HCT116 (cell line): Measurements from ENCODE around the gene HUWE1. TPM values are rescaled to one million over a fixed set of nuclear protein-coding genes. Genes with fewer than 3 reads are reported as not detected.

Source experiments
- ATAC-seq: fragments of 200-7000 bp; cut with Tn5 transposase; 2 replicates; pipeline ENCODE4 v1.9.1; 2020; ENCODE audit warnings: mild to moderate bottlenecking, moderate library complexity
- BruUV-seq: library from RNA; stranded (reverse); fragments of 400-500 nt; replicated peaks from 2 replicates; lab custom pipeline; 2021; lab: Mats Ljungman, UMichigan
- CTCF ChIA-PET: fragments of 300-600 bp; sonication (Branson Sonifier 250); formaldehyde crosslinking; loops from one replicate; lab custom pipeline; 2021; ENCODE audit warnings: antibody characterized with exemption; lab: Charles Lee
- POLR2A ChIA-PET: fragments of 300-600, 350-600 bp; sonication (Branson Sonifier 250); formaldehyde crosslinking; loops from one replicate; lab custom pipeline; 2021; ENCODE audit warnings: antibody characterized with exemption; lab: Charles Lee
- RAD21 ChIA-PET, 2 experiments: fragments of 300-600 bp; sonication (Branson Sonifier 250); formaldehyde crosslinking; loops; one replicate each; lab custom pipeline; 2023; ENCODE audit warnings: low total read pairs in 2 of 2; ENCODE audit not compliant: uncharacterized antibody in 2 of 2, unreplicated experiment in 2 of 2, low non-redundant PET in 1 of 2; lab: Charles Lee
- DNase-seq: peaks from one replicate; pipeline ENCODE4 v3.0.0-alpha.2; 2010; ENCODE audit warnings: low read depth, low spot score
- H2AFZ ChIP-seq: fragments of 200-600 bp; shearing (Covaris generic), sonication (generic); 2 replicates; pipeline ENCODE4 v1.6.1; 2017; ENCODE audit warnings: low read depth, mixed run types, mixed read lengths, antibody characterized with exemption, low read length; ENCODE audit not compliant: poor library complexity, severe bottlenecking
- H3K27ac ChIP-seq: 2 replicates; pipeline ENCODE4 v1.5.1; 2012; ENCODE audit warnings: low read depth, low read length
- H3K27me3 ChIP-seq: fragments of 200-600 bp; sonication (generic); 2 replicates; pipeline ENCODE4 v1.6.1; 2016; ENCODE audit warnings: mixed run types, low read length, mixed read lengths; ENCODE audit not compliant: insufficient read depth
- H3K36me3 ChIP-seq, 2 experiments: fragments of 200-500 bp in 1 of 2; fragments of 200-600 bp in 1 of 2; sonication (Bioruptor generic) in 1 of 2; sonication (generic) in 1 of 2; 2 replicates each; pipeline versions ENCODE4 v1.5.1 to v1.6.1; 2014 to 2016; ENCODE audit warnings: low read length in 2 of 2, inconsistent platforms in 1 of 2, mixed read lengths in 1 of 2, mixed run types in 1 of 2; ENCODE audit not compliant: insufficient read depth in 2 of 2, control insufficient read depth in 1 of 2
- H3K4me1 ChIP-seq, 2 experiments: fragments of 200-600 bp in 1 of 2; sonication (generic) in 1 of 2; 2 replicates each; pipeline versions ENCODE4 v1.5.1 to v1.6.1; 2012 to 2017; ENCODE audit warnings: low read length in 2 of 2, inconsistent platforms in 1 of 2, mild to moderate bottlenecking in 1 of 2, mixed read lengths in 1 of 2, mixed run types in 1 of 2, moderate library complexity in 1 of 2; ENCODE audit not compliant: insufficient read depth in 2 of 2, control insufficient read depth in 1 of 2
- H3K4me2 ChIP-seq: fragments of 200-600 bp; sonication (generic); 2 replicates; pipeline ENCODE4 v1.6.1; 2017; ENCODE audit warnings: mixed run types, low read length, mixed read lengths
- H3K4me3 ChIP-seq, 2 experiments: fragments of 200-600 bp in 1 of 2; sonication (generic) in 1 of 2; replicated peaks in 1 of 2; 2 replicates each; pipeline ENCODE4 v1.5.1; 2011 to 2016; ENCODE audit warnings: low read length in 2 of 2, control low read depth in 1 of 2, low read depth in 1 of 2, mild to moderate bottlenecking in 1 of 2, mixed read lengths in 1 of 2, mixed run types in 1 of 2
- H3K79me2 ChIP-seq: fragments of 200-600 bp; sonication (generic); 2 replicates; pipeline ENCODE4 v1.6.1; 2017; ENCODE audit warnings: mild to moderate bottlenecking, mixed run types, low read length, moderate library complexity, mixed read lengths; ENCODE audit not compliant: insufficient read depth
- H3K9ac ChIP-seq: fragments of 200-600 bp; sonication (generic); 2 replicates; pipeline ENCODE4 v1.6.1; 2016; ENCODE audit warnings: low read length, mixed read lengths
- H3K9me2 ChIP-seq: fragments of 200-600 bp; sonication (generic), shearing (Covaris generic); 2 replicates; pipeline ENCODE4 v1.6.1; 2017; ENCODE audit warnings: mixed run types, mild to moderate bottlenecking, moderate library complexity; ENCODE audit not compliant: insufficient read depth
- H3K9me3 ChIP-seq, 2 experiments: fragments of 200-500 bp in 1 of 2; fragments of 200-600 bp in 1 of 2; sonication (Bioruptor generic) in 1 of 2; sonication (generic) in 1 of 2; 2 replicates each; pipeline ENCODE4 v1.6.1; 2014 to 2017; ENCODE audit warnings: low read length in 2 of 2, mixed read lengths in 2 of 2, inconsistent platforms in 1 of 2, low read depth in 1 of 2, mild to moderate bottlenecking in 1 of 2, mixed run types in 1 of 2, moderate library complexity in 1 of 2; ENCODE audit not compliant: control insufficient read depth in 1 of 2, insufficient read depth in 1 of 2
- H4K20me1 ChIP-seq: fragments of 200-600 bp; sonication (generic), shearing (Covaris generic); 2 replicates; pipeline ENCODE4 v1.6.1; 2017; ENCODE audit warnings: mixed run types, mild to moderate bottlenecking, moderate library complexity; ENCODE audit not compliant: insufficient read depth
- CBX3 ChIP-seq: IDR thresholded peaks from 2 replicates; pipeline ENCODE4 v1.6.1; 2012; ENCODE audit warnings: low read depth
- CEBPB ChIP-seq: IDR thresholded peaks from 2 replicates; pipeline ENCODE4 v1.6.1; 2012; ENCODE audit warnings: low read depth
- CTCF ChIP-seq, 3 experiments: fragments of 200-600 bp in 1 of 3; sonication (generic) in 1 of 3; IDR thresholded peaks in 2 of 3; conservative IDR thresholded peaks in 1 of 3; 2 replicates each; pipeline ENCODE4 v1.5.1; 2012 to 2017; ENCODE audit warnings: low read depth in 2 of 3, low read length in 2 of 3, antibody characterized with exemption in 1 of 3, borderline replicate concordance in 1 of 3, control low read depth in 1 of 3, mild to moderate bottlenecking in 1 of 3, mixed read lengths in 1 of 3, mixed run types in 1 of 3, moderate library complexity in 1 of 3; ENCODE audit not compliant: insufficient read depth in 1 of 3
- EGR1 ChIP-seq: IDR thresholded peaks from 2 replicates; pipeline ENCODE4 v1.6.1; 2012; ENCODE audit warnings: low read depth
- ELF1 ChIP-seq: IDR thresholded peaks from 2 replicates; pipeline ENCODE4 v1.6.1; 2012; ENCODE audit warnings: low read depth, borderline replicate concordance
- EZH2phosphoT487 ChIP-seq: fragments of 200-600 bp; IDR thresholded peaks from 2 replicates; pipeline ENCODE4 v1.6.1; 2018; ENCODE audit warnings: antibody characterized with exemption, borderline replicate concordance
- FOSL1 ChIP-seq: IDR thresholded peaks from 2 replicates; pipeline ENCODE4 v1.6.1; 2012; ENCODE audit warnings: low read depth
- JUND ChIP-seq: IDR thresholded peaks from 2 replicates; pipeline ENCODE4 v1.6.1; 2012
- MAX ChIP-seq: IDR thresholded peaks from 2 replicates; pipeline ENCODE4 v1.6.1; 2012
- POLR2A ChIP-seq: IDR thresholded peaks from 2 replicates; pipeline ENCODE4 v1.7.0; 2011; ENCODE audit warnings: borderline replicate concordance; ENCODE audit not compliant: insufficient read depth, insufficient read length; ENCODE audit errors: extremely low read depth
- POLR2AphosphoS5 ChIP-seq: IDR thresholded peaks from 2 replicates; pipeline ENCODE4 v1.6.1; 2011; ENCODE audit warnings: mild to moderate bottlenecking, low read depth, low read length, moderate library complexity
- RAD21 ChIP-seq: IDR thresholded peaks from 2 replicates; pipeline ENCODE4 v1.6.1; 2012; ENCODE audit warnings: low read depth, mild to moderate bottlenecking
- REST ChIP-seq: IDR thresholded peaks from 2 replicates; pipeline ENCODE4 v1.6.1; 2012; ENCODE audit warnings: low read depth
- SIN3A ChIP-seq: IDR thresholded peaks from 2 replicates; pipeline ENCODE4 v1.6.1; 2012; ENCODE audit warnings: low read depth
- SP1 ChIP-seq: IDR thresholded peaks from 2 replicates; pipeline ENCODE4 v1.6.1; 2012; ENCODE audit warnings: low read depth
- SRF ChIP-seq: IDR thresholded peaks from 2 replicates; pipeline ENCODE4 v1.6.1; 2012; ENCODE audit warnings: low read depth
- TCF7L2 ChIP-seq: IDR thresholded peaks from 2 replicates; pipeline ENCODE4 v1.7.0; 2011; ENCODE audit warnings: borderline replicate concordance, inconsistent platforms; ENCODE audit not compliant: insufficient read depth, insufficient read length; ENCODE audit errors: extremely low read depth
- YY1 ChIP-seq: IDR thresholded peaks from 2 replicates; pipeline ENCODE4 v1.6.1; 2011; ENCODE audit warnings: low read length, low read depth, moderate library complexity, mild to moderate bottlenecking; ENCODE audit not compliant: insufficient replicate concordance; ENCODE audit errors: extremely low read depth
- ZBTB33 ChIP-seq: IDR thresholded peaks from 2 replicates; pipeline ENCODE4 v1.6.1; 2011; ENCODE audit warnings: mild to moderate bottlenecking, low read length, moderate library complexity; ENCODE audit not compliant: insufficient replicate concordance; ENCODE audit errors: extremely low read depth
- ZNF274 ChIP-seq: fragments of 200-500 bp; sonication (Bioruptor generic); IDR thresholded peaks from 2 replicates; pipeline ENCODE4 v1.6.1; 2014; ENCODE audit warnings: mild to moderate bottlenecking, low read depth, low read length, inconsistent platforms
- intact Hi-C: fragments of 100-400 bp; cut with micrococcal nuclease; formaldehyde crosslinking; loops from 2 replicates; pipeline ENCODE4 v1.10.0; 2022
- total RNA-seq: library from RNA; stranded (reverse); gene quantifications from one replicate; pipeline ENCODE4 v1.2.1, GENCODE V29; 2021; ENCODE audit not compliant: unreplicated experiment

The HUWE1 gene
- total RNA-seq, 1 experiment from 2014 or later: 197 TPM

GRCh38 chrX:53716328-53717088 lies 30.0 kb upstream of the HUWE1 start:
- no peak overlapping the region for H3K27ac ChIP-seq
- no peaks in the 10 kb centered on the region for H3K79me2 ChIP-seq
- H3K9me3 ChIP-seq: no peaks in the 10 kb centered on the region
- no peak for TF ChIP-seq FOSL1
- TF ChIP-seq ELF1: no peak
- TF ChIP-seq EZH2phosphoT487: no peak
- no peak for TF ChIP-seq ZBTB33
- TF ChIP-seq POLR2A: no peak
- no peak for TF ChIP-seq RAD21
- no peak for TF ChIP-seq MAX
- no peak for TF ChIP-seq TCF7L2
- TF ChIP-seq CBX3: no peak
- no peak for TF ChIP-seq ZNF274
- no peak for TF ChIP-seq YY1
- no peak for TF ChIP-seq SP1
- no peak for TF ChIP-seq SRF
- TF ChIP-seq CTCF (IDR thresholded peaks at IDR 0.05 in 2 of 3, conservative IDR thresholded peaks at IDR 0.05 in 1 of 3; ENCODE audit: borderline replicate concordance in 1 of 3, insufficient read depth in 1 of 3, low read depth in 2 of 3, low read length in 2 of 3): no peak
- no peak for TF ChIP-seq REST
- TF ChIP-seq EGR1: no peak
- no peak for TF ChIP-seq SIN3A
- TF ChIP-seq JUND: no peak
- no peak for TF ChIP-seq POLR2AphosphoS5
- TF ChIP-seq CEBPB: no peak
- TF ChIP-seq, all 23 proteins: peak for 0
- no peak overlapping the region for H3K9ac ChIP-seq
- ChIA-PET RAD21 (no interaction called here), POLR2A (no interaction called here), CTCF (no interaction called here)
- no peak for DNase-seq
- no peaks in the 10 kb centered on the region for H3K36me3 ChIP-seq
- H3K27me3 ChIP-seq: no peaks in the 10 kb centered on the region
- BruUV-seq: no TSS peak
- peaks cover 20 to 22% of the 10 kb centered on the region in 2 experiments for H3K4me1 ChIP-seq
- no peak overlapping the region for H3K4me2 ChIP-seq
- no peaks in the 10 kb centered on the region for H3K9me2 ChIP-seq
- intact Hi-C loops: no loop called here
- ATAC-seq: no peak
- no peak overlapping the region for H3K4me3 ChIP-seq
- no peak overlapping the region for H2AFZ ChIP-seq
- no peaks in the 10 kb centered on the region for H4K20me1 ChIP-seq
